NOMO-1 treated with dmso at 0.1 percent for 144 hours (cell line): Measurements from ENCODE around the gene FRMPD1.

Source experiments
- DNase-seq: peaks from one replicate; lab custom pipeline; 2025; ENCODE audit not compliant: unreplicated experiment; lab: John Stamatoyannopoulos, UW

The FRMPD1 gene

DNA sequence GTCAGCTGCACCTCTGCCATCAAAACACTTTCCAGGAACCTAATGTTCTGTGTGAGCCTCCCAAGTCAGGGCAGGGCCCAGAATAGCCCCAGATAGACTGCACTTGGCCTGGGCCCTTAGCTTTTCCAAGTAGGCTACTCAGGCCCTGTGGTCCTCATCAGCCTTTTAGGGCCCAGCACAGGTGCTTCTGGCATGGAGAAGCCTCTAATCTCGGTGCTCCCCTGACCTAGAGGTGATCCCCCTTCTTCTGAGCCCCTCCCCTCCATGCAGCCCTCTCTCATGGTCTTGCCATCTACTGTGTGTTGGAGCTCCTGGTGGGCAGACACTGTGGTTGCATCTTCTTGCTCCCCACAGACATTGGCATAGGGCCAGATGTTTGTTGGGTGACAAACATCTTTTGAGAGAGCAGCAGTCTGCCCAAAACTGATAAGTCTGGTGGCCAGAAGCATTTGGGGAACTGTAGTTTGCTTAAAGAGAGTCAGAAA, 28.1 kb downstream of the FRMPD1 start:
- DNase-seq: no peak

DNA sequence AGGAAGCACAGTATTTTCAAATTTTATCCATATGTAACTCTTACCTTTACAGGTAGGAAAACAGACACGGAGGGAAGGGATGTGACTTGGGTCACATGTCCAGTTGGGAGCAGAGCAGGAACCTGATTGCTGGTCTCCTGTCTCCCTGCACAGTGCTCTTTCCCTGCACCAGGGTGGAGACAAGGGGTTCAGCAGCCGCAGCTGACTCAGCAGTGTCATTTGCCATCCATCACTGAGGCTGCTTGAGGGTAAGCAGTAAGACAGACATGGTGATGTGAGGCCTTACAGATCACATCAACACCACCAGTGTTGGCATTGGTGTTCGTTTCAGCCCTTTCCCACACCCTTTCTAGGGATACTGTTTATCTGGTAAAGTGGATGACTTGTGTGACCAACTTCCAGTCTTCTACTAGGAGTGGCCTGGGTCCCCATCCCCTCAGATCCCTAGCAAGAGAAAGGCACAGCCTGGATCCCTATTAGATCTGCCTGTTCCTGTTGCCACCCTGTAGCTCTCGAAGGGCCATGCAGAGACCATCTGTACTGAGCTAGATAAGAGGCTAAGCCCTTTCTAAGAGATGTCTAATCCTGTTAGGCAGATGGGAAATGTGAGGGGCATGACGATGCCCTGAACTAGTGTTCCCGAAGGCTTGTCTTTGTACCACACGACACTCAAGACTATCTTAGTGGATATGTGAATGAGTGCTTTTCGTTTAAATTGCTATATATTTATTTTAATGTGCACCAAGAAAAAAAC, 29.1 kb downstream of the FRMPD1 start:
- no peak for DNase-seq

DNA sequence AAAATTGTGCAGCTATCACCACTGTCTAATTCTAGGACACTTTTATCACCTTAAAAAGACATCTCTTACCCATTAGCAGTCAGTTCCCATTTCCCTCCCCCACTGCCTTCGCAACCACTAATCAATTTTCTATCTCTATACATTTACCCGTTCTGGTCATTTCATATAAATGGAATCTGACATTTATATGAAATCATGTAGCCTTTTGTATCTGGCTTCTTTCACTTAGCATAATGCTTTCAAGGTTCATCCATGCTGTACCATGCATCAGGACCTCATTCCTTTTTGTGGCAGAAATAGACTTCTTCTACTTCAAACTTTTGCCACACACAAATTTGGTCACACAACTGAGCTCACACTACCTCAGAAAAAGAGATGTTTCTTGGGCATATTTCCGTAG, 32.2 kb downstream of the FRMPD1 start:
- DNase-seq: no peak

DNA sequence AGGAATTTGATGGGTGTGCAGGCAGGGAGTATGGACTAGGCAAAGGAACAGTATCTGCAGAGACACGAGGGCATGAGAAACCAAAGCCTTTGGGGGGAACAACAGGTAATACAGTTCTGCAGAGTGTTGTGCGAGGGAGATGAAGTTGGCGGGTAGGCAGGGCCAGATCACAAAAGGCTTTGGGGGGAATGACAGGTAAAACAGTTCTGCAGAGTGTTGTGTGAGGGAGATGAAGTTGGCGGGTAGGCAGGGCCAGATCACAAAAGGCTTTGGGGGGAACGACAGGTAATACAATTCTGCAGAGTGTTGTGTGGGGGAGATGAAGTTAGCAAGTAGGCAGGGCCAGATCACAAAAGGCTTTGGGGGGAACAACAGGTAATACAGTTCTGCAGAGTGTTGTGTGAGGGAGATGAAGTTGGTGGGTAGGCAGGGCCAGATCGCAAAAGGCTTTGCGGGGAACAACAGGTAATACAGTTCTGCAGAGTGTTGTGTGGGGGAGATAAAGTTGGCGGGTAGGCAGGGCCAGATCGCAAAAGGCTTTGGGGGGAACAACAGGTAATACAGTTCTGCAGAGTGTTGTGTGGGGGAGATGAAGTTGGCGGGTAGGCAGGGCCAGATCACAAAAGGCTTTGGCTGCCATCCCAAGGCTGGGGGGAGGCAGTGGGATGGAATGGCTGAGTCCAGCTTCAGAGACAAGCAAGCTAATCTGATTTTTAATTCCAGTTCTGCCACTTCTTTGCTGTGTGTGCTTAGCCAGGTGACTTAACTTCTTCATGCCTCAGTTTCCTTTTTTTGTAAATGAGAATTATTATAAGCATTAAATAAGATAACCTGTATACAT, 33.0 kb downstream of the FRMPD1 start:
- no peak for DNase-seq

DNA sequence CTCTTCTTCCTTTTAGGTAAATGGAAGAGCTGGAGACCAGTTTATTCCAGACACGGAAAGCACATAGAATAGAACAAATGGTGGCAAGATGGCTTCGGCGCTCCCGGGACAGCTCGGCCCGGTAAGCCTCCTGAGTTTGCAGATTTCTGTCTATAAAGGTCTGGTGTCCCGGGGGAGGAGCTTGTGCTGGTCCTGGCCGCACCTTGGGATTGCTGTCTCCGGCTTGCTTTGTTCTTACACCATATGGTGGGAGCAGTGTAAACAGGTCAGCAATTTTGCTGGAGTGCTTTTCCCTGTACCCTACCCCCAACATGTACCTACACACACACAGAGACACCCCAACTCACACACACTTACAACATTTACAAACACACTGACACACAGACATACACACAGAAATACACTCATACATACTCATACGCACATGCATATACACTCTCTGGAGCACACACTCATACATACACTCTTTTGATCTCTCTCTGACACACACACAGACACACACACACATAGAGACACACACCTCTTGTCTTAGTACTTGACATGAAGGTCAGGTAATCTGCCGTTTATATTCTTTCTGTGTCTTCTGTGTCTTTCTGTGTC, 42.0 kb downstream of the FRMPD1 start:
- no peak for DNase-seq

DNA sequence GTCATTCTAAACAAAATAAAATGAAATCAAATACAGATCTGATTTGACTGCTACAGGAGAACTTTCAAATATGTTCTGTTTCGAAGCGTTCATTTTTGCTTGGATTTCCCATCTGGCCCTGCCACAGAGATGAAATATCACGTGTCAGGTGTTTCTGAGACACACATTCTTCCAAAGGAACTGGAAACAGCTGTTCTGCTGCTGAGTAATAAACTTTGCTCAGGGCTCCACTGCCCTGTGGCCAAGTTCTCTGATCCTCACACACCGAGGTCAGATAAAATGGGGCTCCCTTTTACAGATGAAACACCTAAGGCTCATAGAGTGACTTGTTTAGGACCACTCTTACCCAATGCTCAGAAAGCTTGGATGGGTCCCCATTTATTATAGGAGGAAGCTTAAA, 42.5 kb downstream of the FRMPD1 start:
- no peak for DNase-seq

DNA sequence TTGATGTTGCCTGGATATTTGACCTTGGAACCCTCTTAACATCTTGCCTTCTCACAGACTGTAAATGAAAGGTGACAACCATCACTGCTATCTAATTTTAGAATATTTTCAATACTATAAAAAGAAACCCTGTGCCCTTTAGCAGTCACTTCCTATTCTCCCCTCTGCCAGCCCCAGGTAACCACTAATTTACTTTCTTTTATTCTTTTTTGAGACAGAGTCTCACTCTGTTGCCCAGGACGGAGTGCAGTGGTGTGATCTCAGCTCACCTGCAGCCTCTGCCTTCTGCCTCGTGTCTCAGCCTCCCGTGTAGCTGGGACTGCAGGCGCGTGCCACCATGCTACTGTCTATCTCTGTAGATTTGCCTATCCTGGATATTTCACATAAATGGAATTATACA, 43.6 kb downstream of the FRMPD1 start:
- DNase-seq: no peak

DNA sequence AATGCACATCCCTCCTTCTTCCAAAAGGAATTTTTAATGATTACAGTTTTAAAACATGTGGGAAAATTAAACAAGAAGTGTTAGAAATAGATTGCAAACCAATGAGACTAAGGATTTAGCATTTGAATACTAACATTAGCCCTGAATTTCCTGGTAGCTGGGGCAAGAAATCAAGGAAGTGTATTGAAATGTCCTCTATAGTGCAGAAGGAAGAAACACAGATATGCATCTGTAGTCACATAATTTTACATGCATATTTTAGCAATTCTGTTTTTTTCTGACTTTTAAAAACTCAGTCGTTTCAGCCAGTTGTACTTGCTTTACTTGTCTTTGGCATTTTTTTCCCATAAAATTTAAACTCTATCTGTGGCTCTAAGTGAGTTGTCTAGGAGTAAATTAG, 45.8 kb downstream of the FRMPD1 start:
- DNase-seq: no peak

DNA sequence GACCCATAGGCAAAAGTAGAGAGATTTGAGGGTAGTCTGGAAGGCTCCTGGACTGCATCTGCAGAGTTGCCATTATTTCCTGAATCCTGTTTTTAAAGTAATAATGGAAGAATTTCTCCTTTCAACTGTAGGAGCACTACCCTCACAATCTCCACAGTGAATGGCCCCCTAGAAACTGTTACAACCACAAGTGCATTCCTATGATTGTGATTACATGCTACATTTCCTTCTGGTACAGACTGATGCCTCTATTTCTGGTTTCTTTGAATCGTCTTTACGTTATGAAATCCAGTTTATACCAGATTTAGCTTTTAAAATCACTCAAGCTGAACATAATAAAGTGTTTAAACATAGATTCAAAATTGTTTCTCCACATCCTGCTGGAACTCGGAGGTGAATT, 49.4 kb downstream of the FRMPD1 start:
- DNase-seq: no peak

DNA sequence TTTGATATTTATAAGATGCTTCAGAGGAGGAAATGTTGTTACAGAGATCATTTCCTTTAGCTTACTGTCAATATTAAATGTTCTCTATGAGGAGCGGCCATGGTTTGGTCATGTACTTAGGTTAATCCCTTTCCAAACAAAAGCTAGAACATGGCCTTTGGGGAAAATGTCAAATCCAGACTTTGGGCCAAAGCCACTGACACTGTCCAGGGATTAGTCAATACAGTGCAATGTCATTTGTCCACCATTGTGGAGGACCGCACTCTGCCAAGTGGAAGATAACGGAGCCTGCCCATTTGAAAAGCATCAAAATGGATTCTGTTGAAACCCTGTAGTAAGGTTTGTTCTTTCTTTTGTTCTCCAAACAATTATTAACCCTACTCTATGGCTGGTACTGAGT, 50.1 kb downstream of the FRMPD1 start:
- DNase-seq: no peak

DNA sequence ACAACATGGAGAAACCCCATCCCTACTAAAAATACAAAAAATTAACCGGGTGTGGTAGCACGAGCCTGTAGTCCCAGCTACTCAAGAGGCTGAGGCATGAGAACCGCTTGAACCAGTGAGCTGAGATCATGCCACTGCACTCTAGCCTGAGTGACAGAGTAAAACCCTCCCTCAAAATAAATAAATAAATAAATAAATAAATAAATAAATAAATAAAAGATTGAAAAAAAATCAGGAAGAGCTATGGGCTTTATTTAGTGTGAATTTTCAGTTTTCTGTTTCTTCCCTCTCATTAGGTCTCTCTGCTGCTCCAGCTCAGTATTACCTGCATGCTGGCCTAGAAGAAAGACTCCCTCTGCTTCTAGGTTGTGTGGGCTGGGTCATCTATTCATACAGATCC, 55.0 kb downstream of the FRMPD1 start:
- DNase-seq: no peak

DNA sequence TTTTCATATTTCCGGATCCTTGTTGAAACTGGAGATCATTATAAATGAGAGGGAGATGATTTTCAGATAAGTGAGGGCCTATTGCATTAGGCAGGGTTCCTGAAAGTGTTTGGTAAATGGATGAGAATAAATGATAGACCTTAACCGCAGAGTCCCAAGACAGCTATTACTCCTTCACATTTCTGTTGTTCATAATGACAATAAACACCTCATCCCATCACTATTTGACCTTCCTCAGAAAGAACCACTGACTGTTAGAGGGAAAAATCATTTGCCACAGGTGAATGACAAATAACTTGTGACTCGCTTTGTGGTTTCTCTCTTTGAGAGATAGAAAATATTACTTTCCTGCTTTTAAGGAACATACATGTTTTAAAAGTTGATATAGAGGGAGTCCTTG, 55.5 kb downstream of the FRMPD1 start:
- DNase-seq: no peak

DNA sequence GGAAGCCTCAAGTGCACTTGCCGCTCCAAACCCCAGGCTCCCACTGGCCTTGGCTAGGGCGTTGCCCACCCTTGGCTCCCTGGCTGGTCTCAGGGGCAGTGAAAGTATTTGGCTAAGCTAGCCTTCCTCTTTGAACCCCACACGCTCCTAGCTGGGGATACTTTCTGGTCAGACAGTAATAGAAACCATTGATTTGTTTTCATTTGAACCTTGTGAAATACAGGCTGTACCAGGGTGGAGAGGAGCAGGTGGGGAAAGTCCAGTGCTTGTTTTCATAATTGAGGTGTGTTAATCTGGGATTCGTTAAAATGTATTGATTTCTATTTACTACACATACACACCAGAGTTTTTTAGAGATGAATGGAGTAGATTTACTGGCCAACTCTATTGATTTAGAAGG, 57.0 kb downstream of the FRMPD1 start:
- DNase-seq: no peak

DNA sequence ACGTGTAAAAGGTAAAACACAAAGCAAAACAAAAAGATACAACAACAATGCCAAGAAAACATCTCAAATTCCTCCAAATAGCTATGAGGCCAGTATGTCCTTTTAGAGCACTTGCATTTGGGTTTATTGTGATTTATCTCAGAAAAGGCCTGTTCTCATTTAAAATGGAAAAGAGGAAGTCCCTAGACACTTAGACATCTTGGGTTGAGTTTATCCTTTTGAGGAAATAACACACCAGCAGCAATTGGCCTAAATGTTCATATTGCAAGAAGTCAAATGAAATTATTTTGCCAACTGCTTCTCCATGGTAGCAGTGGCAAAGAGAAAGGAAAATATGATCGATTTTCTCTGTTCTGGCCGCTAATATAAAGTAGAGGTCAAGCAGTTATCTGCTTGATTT, 59.3 kb downstream of the FRMPD1 start:
- DNase-seq: no peak

DNA sequence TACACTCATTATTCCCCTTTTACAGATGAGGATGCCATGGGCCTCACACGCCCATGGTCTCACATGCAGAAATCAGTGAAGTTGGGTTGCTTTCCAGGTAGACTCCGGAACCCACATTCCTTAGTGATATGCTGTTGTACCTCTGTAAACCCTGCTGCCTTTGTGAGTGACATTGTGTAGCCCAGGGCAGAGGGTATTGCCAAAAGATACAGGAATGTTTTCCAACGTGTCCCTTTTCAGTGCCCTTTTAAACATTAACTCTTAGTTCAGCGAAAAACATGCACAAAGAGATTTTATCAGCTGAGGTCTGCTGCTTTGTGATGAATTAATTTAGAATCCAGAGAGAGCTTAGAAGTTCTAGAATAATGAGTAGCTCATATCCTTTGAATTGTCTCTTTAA, 64.5 kb downstream of the FRMPD1 start:
- no peak for DNase-seq

DNA sequence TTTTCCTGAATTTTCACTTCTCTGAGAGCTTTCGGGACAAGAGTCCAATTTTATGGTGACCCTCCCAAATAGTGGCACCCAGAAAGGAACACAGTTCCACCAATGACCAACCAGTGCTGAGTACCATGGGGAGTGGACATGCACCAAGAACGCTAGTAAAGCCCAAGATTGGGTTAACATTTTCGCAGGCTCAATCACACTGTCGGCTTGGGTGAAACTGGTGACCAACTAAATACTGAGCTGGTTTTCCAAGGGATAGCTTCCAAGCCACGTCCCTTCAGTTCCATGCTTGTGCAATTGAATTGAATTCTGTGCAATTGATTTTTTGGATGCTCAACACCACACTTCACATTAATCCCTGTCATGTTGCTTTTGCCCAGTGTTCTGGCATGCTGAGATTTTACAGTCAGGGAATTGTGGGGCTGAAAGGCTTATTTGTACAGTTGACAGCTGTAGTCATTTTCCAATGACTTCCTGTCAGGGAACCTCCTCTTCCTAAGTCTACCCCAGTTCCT, 65.3 kb downstream of the FRMPD1 start:
- DNase-seq: no peak

DNA sequence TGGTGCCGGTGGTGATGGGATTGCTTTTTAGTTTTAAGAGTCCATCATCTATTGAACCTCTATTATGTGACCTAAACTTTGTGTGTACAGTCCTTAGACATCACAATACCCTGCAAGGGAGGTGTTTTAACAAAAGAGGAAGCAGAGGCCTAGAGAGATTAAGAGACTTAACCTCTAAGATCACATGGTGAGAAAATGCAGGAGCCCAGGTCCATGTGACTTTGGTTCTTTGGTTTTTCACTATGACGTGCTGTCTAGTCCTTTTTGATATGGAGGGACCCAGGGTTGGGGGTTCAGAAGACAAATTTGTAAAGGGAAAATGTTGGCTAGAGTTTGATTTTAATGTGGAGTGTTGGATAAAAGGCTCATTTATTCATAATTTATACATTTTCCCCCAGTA, 68.8 kb downstream of the FRMPD1 start:
- DNase-seq: no peak

DNA sequence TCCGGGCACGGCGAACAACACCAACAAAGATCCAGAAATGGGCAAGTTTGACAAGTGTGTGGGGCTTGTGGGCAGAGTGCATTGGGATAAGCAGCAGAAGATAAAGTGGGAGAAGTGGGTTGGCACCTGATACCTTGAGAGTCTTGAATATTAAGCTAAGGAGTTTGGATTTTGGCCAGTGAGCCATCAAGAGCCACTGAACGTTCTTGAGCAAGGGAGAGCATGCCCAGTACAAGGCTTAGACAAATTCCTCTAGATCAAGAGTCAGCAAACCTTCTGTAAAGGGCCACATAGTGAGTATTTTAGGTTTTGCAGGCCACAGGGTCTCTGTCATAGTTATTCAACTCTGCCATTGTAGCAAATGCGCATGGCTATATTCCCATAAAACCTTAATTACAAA, 76.3 kb downstream of the FRMPD1 start:
- no peak for DNase-seq

DNA sequence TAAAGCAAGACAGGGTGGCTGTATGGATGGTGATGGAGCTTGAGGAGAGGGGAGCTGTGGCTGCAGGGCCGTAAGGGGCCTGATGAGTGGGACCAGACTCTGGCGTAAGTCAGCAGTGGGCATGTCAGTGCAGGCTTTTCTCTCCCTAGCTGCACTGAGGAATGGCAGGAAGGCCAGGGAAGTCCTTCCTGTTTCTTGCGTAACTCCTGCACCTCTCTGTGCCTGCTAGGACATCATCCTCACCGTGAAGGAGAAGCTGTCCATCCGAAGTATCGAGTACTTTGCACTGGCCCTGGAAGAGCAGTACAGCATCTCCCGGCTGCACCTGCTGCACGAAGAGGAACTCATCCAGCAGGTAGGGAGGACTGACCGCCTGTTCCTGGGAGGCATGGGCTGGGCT, 78.7 kb downstream of the FRMPD1 start:
- DNase-seq: no peak

DNA sequence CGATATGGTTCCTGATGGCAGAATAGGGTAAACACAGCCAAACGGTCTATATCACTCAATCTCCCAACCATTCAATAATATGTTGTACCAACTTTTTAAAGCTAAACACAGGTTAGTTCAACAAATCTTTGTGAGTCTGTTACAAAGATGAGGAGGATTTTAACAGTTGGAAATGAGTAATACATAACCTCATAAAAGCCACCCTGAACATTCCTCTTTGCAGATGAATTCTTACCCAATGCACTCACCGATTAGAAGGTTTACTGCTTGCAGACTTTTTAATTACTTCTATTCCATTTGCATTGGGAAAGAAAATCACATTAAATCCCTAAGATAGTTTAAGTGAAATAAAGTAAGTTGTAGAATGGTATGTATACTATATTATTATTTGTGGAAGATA, 79.5 kb downstream of the FRMPD1 start:
- no peak for DNase-seq

DNA sequence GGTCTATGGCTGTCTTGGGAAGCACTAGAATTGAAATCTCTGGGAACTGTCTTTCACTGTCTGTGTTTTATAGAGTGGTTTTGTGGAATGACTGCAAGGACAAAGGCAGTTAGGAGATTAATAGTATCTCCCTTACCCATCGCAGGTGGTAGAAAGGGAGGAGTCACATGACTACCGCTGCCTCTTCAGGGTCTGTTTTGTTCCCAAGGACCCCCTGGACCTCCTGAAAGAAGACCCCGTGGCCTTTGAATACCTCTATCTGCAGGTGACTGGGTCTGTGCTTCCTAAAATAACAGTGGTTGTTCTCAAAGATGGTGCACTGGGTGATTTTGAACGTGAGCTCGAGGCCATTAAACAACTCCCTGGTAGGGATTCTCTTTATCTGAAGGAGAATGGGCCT, 80.1 kb downstream of the FRMPD1 start:
- no peak for DNase-seq
